SK-N-DZ (cell line): Measurements from ENCODE around the gene MAPK8IP1.

Experiments
- DNase-seq: peaks from one replicate; pipeline ENCODE4 v3.0.0-alpha.2; 2015; ENCODE audit warnings: low spot score

Gene MAPK8IP1

GRCh38 chr11:45907911-45908370 lies 22.5 kb downstream of the MAPK8IP1 start:
- DNase-seq = no peak

- DNase-seq = no peak
Measured at GRCh38 chr11:45909594-45910475, 24.4 kb downstream of the MAPK8IP1 start.

- DNase-seq = no peak
Measured at GRCh38 chr11:45910623-45911022, 25.2 kb downstream of the MAPK8IP1 start.

- no peak for DNase-seq
Measured at GRCh38 chr11:45913514-45913913, 28.1 kb downstream of the MAPK8IP1 start.

- no peak for DNase-seq
Measured at GRCh38 chr11:45913942-45914635, 28.6 kb downstream of the MAPK8IP1 start.

GRCh38 chr11:45915446-45915845 lies 30.0 kb downstream of the MAPK8IP1 start:
- DNase-seq = no peak

GRCh38 chr11:45917286-45917622 lies 31.8 kb downstream of the MAPK8IP1 start:
- no peak for DNase-seq

GRCh38 chr11:45917623-45918330 lies 32.3 kb downstream of the MAPK8IP1 start, which contains the start of gene PEX16:
Gene PEX16, minus strand, starts transcription at chr11:45917877. Its CDS starts 66 bp downstream, at chr11:45917811.
- peak; percentile 97 for DNase-seq

- peak; percentile 82 for DNase-seq
Measured at GRCh38 chr11:45918331-45918941, 33.0 kb downstream of the MAPK8IP1 start.

GRCh38 chr11:45918962-45919675 lies 33.7 kb downstream of the MAPK8IP1 start:
- DNase-seq = no peak

GRCh38 chr11:45919806-45920530 lies 34.5 kb downstream of the MAPK8IP1 start:
- DNase-seq = no peak

GRCh38 chr11:45920531-45921477 lies 35.4 kb downstream of the MAPK8IP1 start:
- no peak for DNase-seq

- peak; percentile 66 for DNase-seq
Measured at GRCh38 chr11:45921561-45922424, 36.3 kb downstream of the MAPK8IP1 start.

- no peak for DNase-seq
Measured at GRCh38 chr11:45922425-45923082, 37.1 kb downstream of the MAPK8IP1 start, which contains the start of gene LARGE2. Gene LARGE2, plus strand, starts transcription at chr11:45922656. Its CDS starts 227 bp downstream, at chr11:45922883.

- no peak for DNase-seq
Measured at GRCh38 chr11:45924036-45924915, 38.8 kb downstream of the MAPK8IP1 start.

GRCh38 chr11:45924927-45925326 lies 39.5 kb downstream of the MAPK8IP1 start:
- DNase-seq = no peak
